Measurements from ENCODE around the gene RTP4.

DNA sequence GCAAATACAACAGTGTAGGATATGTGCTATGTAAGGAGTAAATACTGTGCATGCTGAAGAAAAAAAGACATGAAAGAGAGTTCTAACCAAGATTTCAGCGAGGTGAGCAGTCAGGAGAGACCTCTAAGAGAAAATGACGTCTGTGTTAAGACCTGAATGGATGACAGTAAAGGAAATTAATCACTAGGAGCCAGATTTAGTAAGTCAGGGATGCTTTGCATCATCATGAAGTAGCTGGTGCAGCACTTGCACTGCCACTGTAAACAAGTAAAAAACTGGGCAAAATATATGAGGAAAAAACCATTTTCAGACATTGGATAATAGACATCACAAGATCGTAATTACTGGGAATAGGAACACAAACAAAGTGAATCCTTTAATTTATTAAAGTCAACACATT is 32.6 kb downstream of the RTP4 start:
- TF ChIP-seq, protein P1, sequence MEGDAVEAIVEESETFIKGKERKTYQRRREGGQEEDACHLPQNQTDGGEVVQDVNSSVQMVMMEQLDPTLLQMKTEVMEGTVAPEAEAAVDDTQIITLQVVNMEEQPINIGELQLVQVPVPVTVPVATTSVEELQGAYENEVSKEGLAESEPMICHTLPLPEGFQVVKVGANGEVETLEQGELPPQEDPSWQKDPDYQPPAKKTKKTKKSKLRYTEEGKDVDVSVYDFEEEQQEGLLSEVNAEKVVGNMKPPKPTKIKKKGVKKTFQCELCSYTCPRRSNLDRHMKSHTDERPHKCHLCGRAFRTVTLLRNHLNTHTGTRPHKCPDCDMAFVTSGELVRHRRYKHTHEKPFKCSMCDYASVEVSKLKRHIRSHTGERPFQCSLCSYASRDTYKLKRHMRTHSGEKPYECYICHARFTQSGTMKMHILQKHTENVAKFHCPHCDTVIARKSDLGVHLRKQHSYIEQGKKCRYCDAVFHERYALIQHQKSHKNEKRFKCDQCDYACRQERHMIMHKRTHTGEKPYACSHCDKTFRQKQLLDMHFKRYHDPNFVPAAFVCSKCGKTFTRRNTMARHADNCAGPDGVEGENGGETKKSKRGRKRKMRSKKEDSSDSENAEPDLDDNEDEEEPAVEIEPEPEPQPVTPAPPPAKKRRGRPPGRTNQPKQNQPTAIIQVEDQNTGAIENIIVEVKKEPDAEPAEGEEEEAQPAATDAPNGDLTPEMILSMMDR (IDR thresholded peaks at IDR 0.05), result no peak
- no peak for TF ChIP-seq POLR2A (IDR thresholded peaks at IDR 0.05)

All from thyroid gland (tissue), 4 donors.